ENCODE measurements around the gene RWDD4. TPM values are rescaled to one million over a fixed set of nuclear protein-coding genes. Genes with fewer than 3 reads are reported as not detected.

RWDD4 gene
- polyA plus RNA-seq, 1 donor (not counting 4 experiments of a cell fraction or from before 2014, with no cell fraction given) = 25.5 TPM

- TF ChIP-seq, protein P1, sequence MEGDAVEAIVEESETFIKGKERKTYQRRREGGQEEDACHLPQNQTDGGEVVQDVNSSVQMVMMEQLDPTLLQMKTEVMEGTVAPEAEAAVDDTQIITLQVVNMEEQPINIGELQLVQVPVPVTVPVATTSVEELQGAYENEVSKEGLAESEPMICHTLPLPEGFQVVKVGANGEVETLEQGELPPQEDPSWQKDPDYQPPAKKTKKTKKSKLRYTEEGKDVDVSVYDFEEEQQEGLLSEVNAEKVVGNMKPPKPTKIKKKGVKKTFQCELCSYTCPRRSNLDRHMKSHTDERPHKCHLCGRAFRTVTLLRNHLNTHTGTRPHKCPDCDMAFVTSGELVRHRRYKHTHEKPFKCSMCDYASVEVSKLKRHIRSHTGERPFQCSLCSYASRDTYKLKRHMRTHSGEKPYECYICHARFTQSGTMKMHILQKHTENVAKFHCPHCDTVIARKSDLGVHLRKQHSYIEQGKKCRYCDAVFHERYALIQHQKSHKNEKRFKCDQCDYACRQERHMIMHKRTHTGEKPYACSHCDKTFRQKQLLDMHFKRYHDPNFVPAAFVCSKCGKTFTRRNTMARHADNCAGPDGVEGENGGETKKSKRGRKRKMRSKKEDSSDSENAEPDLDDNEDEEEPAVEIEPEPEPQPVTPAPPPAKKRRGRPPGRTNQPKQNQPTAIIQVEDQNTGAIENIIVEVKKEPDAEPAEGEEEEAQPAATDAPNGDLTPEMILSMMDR (optimal IDR thresholded peaks at IDR 0.05 in 1 of 3, IDR thresholded peaks at IDR 0.05 in 1 of 3, conservative IDR thresholded peaks at IDR 0.05 in 1 of 3; ENCODE audit: extremely low read depth in 1 of 3, insufficient read depth in 2 of 3, low read length in 3 of 3) = no peak
- no peak for TF ChIP-seq EZH2 (IDR thresholded peaks at IDR 0.05; ENCODE audit: low read length)
- Histone ChIP-seq H3K4me2 (ENCODE audit: control insufficient read depth, extremely low read depth, insufficient read depth, low read depth, low read length) (no peak overlapping the region), H3K36me3 (ENCODE audit: control insufficient read depth in 2 of 2, extremely low read depth in 1 of 2, insufficient read depth in 2 of 2, low read length in 2 of 2) (peaks cover 14 to 18% of the 10 kb centered on the region in 2 experiments), H4K20me1 (ENCODE audit: control insufficient read depth, extremely low read depth, insufficient read depth, low read length) (no peaks in the 10 kb centered on the region), H3K9ac (ENCODE audit: control insufficient read depth, extremely low read depth, insufficient read depth, low read length) (no peak overlapping the region), H3K27me3 (ENCODE audit: control insufficient read depth, extremely low read depth, insufficient read depth, low read length) (no peaks in the 10 kb centered on the region), H3K79me2 (ENCODE audit: control insufficient read depth, insufficient read depth, low read length) (no peaks in the 10 kb centered on the region), H3K4me3 (ENCODE audit: control insufficient read depth in 2 of 3, extremely low read depth in 1 of 3, insufficient read depth in 2 of 3, low read depth in 1 of 3, low read length in 3 of 3) (no peak overlapping the region), H3K27ac (ENCODE audit: control insufficient read depth, insufficient read depth, low read length) (no peak overlapping the region), H3K9me1 (ENCODE audit: control insufficient read depth, extremely low read depth, insufficient read depth, low read length) (no peaks in the 10 kb centered on the region), H2AFZ (ENCODE audit: control insufficient read depth, low read length) (no peak overlapping the region), H3K9me3 (ENCODE audit: control insufficient read depth, low read depth, low read length) (no peaks in the 10 kb centered on the region), H3K4me1 (ENCODE audit: control insufficient read depth, extremely low read depth, insufficient read depth, low read length) (no peaks in the 10 kb centered on the region)
- FAIRE-seq = no peak
- no peak for DNase-seq (ENCODE audit: low read depth, low spot score)
- dilution Hi-C loops (cut with MboI; ENCODE audit: extremely low pct_ligation_motif_present, low sequenced_read_pairs) = no loop called here
Measured at GRCh38 chr4:183688216-183688615, 29.2 kb upstream of the RWDD4 start.

DNA sequence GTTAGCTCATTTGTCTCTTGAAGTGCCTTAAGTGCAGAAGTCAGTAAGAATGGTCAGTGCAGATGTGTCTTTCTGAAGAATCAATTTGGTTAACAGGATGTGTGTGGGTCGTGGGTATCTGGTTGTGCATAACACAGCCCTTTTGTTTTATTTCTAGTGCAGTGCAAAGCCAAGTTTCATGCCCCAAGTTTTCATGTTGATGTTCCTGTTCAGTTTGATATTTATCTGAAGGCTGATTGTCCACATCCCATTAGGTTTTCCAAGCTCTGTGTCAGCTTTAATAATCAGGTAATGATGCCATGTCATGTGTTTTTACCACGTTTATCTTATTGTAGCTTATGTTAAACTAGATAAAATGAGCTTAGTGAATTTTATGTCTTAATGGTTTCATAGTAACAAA, 27.5 kb upstream of the RWDD4 start:
- Histone ChIP-seq H3K9me1 (ENCODE audit: control insufficient read depth, extremely low read depth, insufficient read depth, low read length) (no peaks in the 10 kb centered on the region), H3K27ac (ENCODE audit: control insufficient read depth, insufficient read depth, low read length) (no peak overlapping the region), H3K9me3 (ENCODE audit: control insufficient read depth, low read depth, low read length) (no peaks in the 10 kb centered on the region), H3K36me3 (ENCODE audit: control insufficient read depth in 2 of 2, extremely low read depth in 1 of 2, insufficient read depth in 2 of 2, low read length in 2 of 2) (peaks cover 11 to 13% of the 10 kb centered on the region in 2 experiments), H3K4me3 (ENCODE audit: control insufficient read depth in 2 of 3, extremely low read depth in 1 of 3, insufficient read depth in 2 of 3, low read depth in 1 of 3, low read length in 3 of 3) (no peak overlapping the region), H3K79me2 (ENCODE audit: control insufficient read depth, insufficient read depth, low read length) (no peaks in the 10 kb centered on the region), H3K4me1 (ENCODE audit: control insufficient read depth, extremely low read depth, insufficient read depth, low read length) (no peaks in the 10 kb centered on the region), H4K20me1 (ENCODE audit: control insufficient read depth, extremely low read depth, insufficient read depth, low read length) (no peaks in the 10 kb centered on the region), H2AFZ (ENCODE audit: control insufficient read depth, low read length) (no peak overlapping the region), H3K9ac (ENCODE audit: control insufficient read depth, extremely low read depth, insufficient read depth, low read length) (no peak overlapping the region), H3K27me3 (ENCODE audit: control insufficient read depth, extremely low read depth, insufficient read depth, low read length) (no peaks in the 10 kb centered on the region), H3K4me2 (ENCODE audit: control insufficient read depth, extremely low read depth, insufficient read depth, low read depth, low read length) (no peak overlapping the region)
- DNase-seq (ENCODE audit: low read depth, low spot score) = no peak
- TF ChIP-seq, protein P1 (optimal IDR thresholded peaks at IDR 0.05 in 1 of 3, IDR thresholded peaks at IDR 0.05 in 1 of 3, conservative IDR thresholded peaks at IDR 0.05 in 1 of 3; ENCODE audit: extremely low read depth in 1 of 3, insufficient read depth in 2 of 3, low read length in 3 of 3) = no peak
- TF ChIP-seq EZH2 (IDR thresholded peaks at IDR 0.05; ENCODE audit: low read length) = no peak
- no peak for FAIRE-seq
- dilution Hi-C loops (cut with MboI; ENCODE audit: extremely low pct_ligation_motif_present, low sequenced_read_pairs) = no loop called here

Measured in keratinocyte (primary cell).